ENCODE results near the gene ADIPOR2.

DNA sequence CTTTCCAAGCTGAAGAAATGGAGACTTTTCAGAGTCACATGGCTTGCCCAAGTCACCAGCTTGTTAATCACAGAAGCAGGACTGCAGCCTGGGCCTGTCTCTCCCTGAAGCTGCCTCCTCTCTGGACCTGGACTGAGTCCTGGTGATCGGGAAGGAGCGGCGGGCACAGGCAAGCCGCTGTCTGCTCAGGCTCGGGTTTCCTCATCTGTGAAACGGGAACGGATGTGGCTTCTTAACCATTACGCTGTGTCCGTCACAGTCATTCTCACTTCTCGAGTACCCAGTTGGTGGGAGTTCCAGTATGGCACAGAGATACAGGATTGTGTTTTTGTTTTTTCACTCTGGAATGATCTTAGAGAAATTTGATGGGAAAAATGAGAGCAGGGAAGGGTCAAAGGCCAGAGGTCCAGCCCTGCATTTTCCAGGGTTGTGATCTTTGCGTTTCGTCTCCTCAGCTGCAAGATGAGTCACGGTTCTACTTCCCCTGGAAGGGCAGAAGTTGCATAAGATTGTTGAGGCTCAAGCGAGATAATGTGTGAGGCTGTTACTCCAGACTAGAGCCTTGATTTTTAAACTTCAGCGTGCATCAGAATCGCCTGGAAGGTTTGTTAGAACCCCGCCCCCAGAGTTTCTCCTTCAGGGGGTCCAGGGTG, 121.9 kb downstream of the ADIPOR2 start:
- TF ChIP-seq POLR2A (IDR thresholded peaks at IDR 0.05; ENCODE audit: low read depth, low read length) (no peak), TAF1 (IDR thresholded peaks at IDR 0.05; ENCODE audit: borderline replicate concordance, low read depth, low read length) (no peak)
